Right ventricle myocardium superior (tissue), 1 donor: ENCODE data around the gene AGPAT4. TPM values are rescaled to one million over a fixed set of nuclear protein-coding genes. Genes with fewer than 3 reads are reported as not detected.

ENCODE experiments used
- ATAC-seq: fragments of 200-7000 bp; cut with Tn5 transposase; one replicate; pipeline ENCODE4 v1.9.1; 2020; ENCODE audit warnings: mild to moderate bottlenecking; ENCODE audit not compliant: poor library complexity
- DNase-seq: peaks from one replicate; pipeline ENCODE4 v3.0.0-alpha.2; 2020
- intact Hi-C: fragments of 100-400 bp; cut with DNase I; formaldehyde crosslinking; loops from one replicate; pipeline ENCODE4 v1.11.2; 2022
- total RNA-seq: library from RNA; stranded (reverse); fragmentation: NEBNext Ultra II Directional; extraction: Animal tissue kit (Norgen Biotek cat#: 25700); gene quantifications from one replicate; pipeline ENCODE4 v1.2.1, GENCODE V29; 2021
- donor health status: DM: no; HTN: yes; CAD: no; lungs with severe emphysema.

AGPAT4 gene
- total RNA-seq, 1 donor from 2014 or later: 2.1 TPM

DNA sequence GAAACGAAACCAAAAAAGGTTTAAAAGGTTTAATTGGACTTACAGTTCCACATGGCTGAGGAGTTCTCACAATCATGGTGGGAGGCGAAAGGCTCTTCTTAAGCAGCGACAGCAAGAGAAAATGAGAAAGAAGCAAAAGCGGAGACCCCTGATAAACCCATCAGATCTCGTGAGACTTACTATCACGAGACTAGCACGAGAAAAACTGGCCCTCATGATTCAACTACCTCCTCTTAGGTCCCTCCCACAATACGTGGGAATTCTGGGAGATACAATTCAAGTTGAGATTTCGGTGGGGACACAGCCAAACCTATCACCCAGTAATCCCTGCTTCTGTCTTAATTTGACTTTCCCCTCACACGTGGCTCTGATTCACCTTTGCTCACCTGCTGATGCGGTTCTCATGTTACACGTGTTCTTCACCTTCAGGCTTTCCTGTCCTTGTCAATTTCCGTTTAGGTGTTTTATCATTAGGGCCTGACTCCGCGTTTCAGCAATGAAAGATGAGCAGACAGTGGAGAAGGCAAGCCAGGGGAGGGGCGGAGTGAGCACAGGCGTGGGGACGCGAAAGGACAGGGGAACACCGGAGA is 57.1 kb downstream of the AGPAT4 start:
- no peak for DNase-seq
- no peak for ATAC-seq
- intact Hi-C loops: no loop called here

DNA sequence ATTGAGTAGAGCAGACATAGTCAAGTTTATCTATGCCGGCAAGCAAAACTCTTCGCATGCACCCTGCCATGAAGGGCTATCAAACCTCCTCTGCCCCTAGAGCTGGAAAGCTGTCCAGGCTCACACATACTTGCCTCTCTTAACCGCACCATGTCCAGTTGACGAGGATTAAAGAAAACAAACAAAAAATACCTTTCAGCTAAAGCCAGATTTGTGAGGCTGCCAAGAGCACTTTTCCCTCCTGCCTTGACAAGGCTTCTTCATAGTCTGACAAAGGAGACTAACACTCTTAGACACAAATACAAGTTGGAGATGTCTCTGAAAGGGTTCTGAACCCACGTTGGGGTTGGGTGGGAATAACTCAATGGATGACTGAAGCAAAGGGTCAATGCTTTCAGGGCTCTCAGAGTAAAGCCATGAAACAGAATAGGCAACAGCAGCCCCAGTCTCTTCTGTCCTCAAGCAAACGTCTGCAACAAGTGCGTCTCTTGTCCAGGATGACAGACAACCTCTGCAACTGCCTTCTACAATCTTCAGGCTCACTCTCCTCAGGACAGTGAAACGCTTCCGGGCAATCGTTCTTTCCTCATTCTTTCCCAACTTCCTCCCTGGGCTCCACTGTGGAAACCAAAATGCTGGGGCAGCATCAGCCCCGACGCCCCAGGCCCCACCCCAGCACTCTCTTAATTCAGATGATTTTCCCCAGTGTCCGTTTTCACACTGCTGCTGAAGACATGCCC is 57.8 kb downstream of the AGPAT4 start:
- intact Hi-C loops: no loop called here
- ATAC-seq: no peak

DNA sequence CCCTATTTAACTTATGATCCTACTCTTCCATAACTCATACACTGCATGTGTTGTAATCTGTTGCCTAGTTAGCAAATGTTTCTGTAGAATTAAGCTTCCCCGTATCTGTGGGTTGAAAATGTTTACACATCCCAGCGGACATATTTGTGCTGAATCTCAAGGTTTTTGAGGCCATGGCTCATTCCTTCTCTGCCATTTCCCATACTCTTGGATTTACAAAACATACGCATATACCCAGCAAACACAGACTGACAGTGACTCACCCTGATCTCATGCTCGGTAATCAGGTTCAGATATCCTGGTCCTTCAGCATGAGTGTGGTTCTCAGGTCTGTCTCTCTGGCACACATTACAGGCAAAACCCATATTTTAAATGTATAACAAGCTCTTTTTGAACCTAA is 58.7 kb downstream of the AGPAT4 start:
- DNase-seq (no peak), ATAC-seq (no peak)
- intact Hi-C loops: no loop called here

More for the DNA sequence above, 57.8 kb downstream of the AGPAT4 start:
- no peak for DNase-seq

- intact Hi-C loops: no loop called here
- DNase-seq (no peak), ATAC-seq (no peak)
Observed at GRCh38 chr6:161214722-161215121, 59.1 kb downstream of the AGPAT4 start.

GRCh38 chr6:161212902-161213301 is 61.0 kb downstream of the AGPAT4 start:
- DNase-seq: no peak
- intact Hi-C loops: no loop called here
- no peak for ATAC-seq

DNA sequence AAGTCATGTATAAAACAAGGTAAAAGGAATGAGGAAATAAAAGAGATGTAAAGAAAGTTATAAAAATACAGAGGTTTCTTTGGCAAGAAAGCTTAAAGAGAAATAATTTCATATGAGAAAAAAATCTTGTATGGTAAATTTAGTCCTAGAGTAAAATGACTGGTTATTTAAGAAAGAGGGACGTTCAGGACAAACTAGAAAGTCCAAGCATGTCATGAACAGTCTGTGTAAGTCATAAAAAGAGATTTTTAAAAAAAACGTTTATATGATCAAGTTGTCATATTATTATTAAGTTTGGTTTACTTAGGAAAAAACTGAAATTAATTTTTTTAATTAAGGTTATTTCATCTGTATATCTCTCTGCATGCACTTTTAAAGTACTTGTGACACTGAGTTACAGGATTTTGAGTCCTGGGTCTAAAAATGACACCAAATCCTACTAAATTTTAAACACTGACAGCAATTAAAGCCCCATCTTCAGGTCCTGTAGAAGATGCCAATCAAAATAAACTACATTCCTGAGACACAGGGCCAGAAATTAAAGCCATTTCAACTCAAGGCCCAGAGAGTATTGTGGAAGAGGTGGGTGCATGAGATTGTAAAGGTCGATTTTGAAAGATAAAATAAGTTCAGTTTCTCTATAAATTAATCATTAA is 62.4 kb downstream of the AGPAT4 start:
- ATAC-seq (no peak), DNase-seq (no peak)
- intact Hi-C loops: no loop called here

- intact Hi-C loops: no loop called here
- DNase-seq (no peak), ATAC-seq (no peak)
Observed at GRCh38 chr6:161210857-161211256, 63.0 kb downstream of the AGPAT4 start.

DNA sequence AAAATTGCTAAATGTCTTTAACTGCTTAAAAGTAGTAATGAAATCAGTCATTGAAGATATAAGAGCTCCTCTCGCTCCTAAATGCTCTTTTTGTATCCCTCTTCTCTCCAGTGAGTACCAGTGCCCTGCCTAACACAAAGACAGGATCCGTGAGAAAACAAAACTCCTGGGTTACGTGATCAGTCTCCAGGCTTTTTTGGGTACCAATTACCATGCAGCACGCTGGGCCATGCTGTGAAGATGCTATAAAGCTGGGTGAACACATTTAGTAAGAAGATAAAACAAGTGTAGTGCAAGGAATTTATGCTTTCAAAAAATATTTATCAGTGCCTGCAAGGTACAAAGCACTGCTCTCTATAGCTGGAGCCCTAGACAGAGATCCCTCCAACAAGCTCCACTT is 66.7 kb downstream of the AGPAT4 start:
- DNase-seq (no peak), ATAC-seq (no peak)
- intact Hi-C loops: no loop called here

DNA sequence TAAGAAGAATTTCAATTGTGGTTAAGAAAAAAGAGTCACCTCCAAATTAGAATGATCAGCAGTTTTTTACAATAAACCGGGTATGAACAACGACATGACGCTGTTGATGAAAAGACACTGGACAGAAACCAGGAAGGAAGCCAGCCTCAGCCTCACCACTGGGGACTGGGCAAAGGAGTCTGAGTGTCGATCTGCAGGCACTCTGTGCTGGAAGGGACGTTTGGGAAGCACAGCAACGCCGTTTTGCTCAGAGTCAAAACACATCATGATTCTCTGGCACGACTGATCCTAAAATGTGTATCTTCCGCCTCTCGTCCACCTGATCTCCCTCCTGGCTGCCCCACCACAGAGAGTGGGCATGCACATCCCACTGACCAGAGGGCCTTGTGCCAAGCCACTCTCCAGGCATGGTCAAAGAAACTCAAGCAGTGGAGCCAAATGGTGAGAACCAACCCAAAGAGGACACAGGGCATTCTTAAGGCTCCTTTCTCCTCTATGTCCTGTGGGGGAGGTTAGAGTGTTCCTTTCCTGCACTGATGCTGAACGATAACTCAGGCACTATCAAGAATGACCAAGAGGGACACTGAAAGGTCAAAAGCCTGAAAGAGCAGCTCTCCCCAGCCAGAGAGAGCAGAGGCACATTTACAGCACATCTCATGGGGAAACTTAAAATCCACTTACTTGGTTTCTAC is 68.8 kb downstream of the AGPAT4 start:
- ATAC-seq (no peak), DNase-seq (no peak)
- intact Hi-C loops: no loop called here

- intact Hi-C loops: no loop called here
- no peak for DNase-seq
- no peak for ATAC-seq
Observed at GRCh38 chr6:161200610-161201370, 73.1 kb downstream of the AGPAT4 start.

DNA sequence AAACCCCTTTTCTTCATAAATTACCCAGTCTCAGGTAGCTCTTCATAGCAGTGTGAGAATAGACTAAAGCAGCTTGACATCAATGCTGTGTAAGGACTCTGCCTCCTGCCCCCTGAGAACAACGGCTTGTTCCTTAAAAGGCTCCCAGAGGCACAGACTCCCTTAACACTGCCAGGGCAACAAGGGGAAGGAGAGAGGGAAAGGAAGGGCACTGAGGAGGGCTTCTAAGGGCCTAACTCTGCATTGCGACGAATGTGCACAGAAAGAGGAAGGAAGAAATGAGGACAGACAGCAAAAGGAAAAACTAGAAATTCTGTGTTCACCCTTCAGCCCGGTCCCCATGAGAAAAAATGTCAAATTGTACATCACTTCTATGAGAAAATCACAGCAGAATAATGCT is 74.0 kb downstream of the AGPAT4 start:
- intact Hi-C loops: no loop called here
- no peak for ATAC-seq
- DNase-seq: no peak

- DNase-seq (no peak), ATAC-seq (no peak)
- intact Hi-C loops: no loop called here
Observed at GRCh38 chr6:161198783-161199460, 74.9 kb downstream of the AGPAT4 start.

- DNase-seq (no peak), ATAC-seq (no peak)
- intact Hi-C loops: no loop called here
Observed at GRCh38 chr6:161198176-161198575, 75.7 kb downstream of the AGPAT4 start.

GRCh38 chr6:161195386-161195785 is 78.5 kb downstream of the AGPAT4 start:
- intact Hi-C loops: no loop called here
- no peak for DNase-seq
- ATAC-seq: no peak

DNA sequence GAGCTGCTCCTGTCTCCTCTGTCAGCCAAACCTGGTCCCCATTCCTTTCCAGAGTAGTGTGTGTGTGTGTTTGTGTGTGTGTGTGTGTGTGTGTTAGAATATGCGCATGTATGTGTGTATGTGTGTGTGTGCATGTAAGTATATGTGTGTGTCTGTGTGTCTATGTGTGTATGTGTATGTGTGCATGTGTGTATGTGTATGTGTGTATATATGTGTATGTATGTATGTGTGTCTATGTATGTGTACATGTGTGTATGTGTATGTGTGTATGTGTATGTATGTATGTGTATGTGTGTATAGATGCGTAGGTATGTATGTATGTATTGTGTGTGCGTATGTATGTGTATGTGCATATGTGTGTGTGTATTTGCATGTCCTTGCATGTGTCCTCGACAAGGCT is 79.5 kb downstream of the AGPAT4 start:
- intact Hi-C loops: no loop called here
- ATAC-seq (no peak), DNase-seq (no peak)

DNA sequence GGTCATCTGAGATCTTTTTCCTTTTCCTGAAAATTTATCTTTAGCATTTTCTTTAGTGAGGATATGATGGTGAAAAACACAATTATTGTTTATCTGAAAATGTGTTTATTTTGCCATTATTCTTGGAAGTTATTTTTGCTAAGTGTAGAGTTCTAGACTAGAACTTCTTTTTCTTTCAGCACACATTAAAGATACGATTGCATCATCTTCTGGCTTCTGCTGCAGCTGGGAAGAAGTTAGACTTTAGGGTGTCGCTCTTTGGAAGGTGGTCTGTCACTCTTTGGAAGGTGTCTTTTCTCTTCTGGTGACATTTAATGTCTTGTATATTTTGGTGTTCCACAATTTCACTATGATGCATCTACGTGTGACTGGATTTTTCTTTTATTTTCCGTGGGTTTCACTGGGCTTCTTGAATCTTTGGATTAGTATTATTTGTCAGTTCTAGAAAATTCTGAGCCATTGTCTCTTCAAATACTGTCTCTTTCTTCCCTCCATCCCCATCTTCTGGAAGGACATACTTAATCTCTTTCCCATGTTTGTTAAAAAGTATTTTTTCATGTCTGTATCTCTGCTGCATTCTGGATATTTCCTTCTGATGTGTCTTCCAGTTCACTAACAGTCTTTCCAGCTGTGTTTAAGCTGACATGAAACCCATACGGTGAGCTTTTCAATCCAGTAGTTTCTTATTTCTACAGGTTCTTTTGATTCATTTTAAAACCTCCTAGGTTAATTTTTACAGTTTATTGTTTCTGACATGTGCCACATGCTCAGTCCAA is 81.0 kb downstream of the AGPAT4 start:
- ATAC-seq (no peak), DNase-seq (no peak)
- intact Hi-C loops: no loop called here

DNA sequence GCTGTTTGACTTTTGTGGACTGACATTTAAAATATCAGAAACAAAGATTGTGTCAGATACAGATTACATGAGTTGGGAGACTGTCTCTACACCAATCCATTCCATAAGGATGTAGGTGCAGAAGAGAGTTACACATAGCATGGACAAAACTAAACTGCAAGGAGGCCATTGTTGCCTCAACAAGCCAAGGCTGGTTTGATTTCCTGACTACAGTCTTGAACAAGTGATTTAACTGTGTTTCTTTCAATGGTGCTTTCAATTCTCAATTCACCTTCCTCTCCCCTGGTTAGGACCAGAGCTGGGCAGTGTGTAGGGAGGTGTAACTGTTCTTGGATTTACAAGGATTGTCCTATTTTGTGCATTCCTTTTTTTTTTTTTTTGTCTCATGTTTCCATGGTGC is 82.2 kb downstream of the AGPAT4 start:
- intact Hi-C loops: no loop called here
- DNase-seq: no peak
- ATAC-seq: no peak

- DNase-seq (no peak), ATAC-seq (no peak)
- intact Hi-C loops: no loop called here
Observed at GRCh38 chr6:161191007-161191406, 82.9 kb downstream of the AGPAT4 start.
